Measurements from ENCODE around the gene SLC12A7. TPM values are rescaled to one million over a fixed set of nuclear protein-coding genes. Genes with fewer than 3 reads are reported as not detected.
A peak's percentile ranks its signal among the peaks of the same experiment; 100 is the strongest.

Gene SLC12A7
- total and polyA plus RNA-seq, 3 donors from 2014 or later, result 73.2 to 212 (median 168) TPM

GRCh38 chr5:1123418-1124147, 11.7 kb upstream of the SLC12A7 start:
- no peak overlapping the region for H3K4me3 ChIP-seq
- intact Hi-C loops (cut with DNase I; ENCODE audit: low total_unique reads), result no loop called here
- WGBS, 2 donors, result 70 to 74% methylated on average over 20 of the region's 20 CpGs
- TF ChIP-seq CTCF (IDR thresholded peaks at IDR 0.05), result no peak
- no peak for TF ChIP-seq POLR2A (IDR thresholded peaks at IDR 0.05)
- H3K36me3 ChIP-seq (ENCODE audit: low read depth, missing control alignments), result no peaks in the 10 kb centered on the region
- peak overlapping the region; percentile 53 to 63 for H3K27ac ChIP-seq
- H3K4me1 ChIP-seq, result peaks cover 59% of the 10 kb centered on the region
- no peaks in the 10 kb centered on the region for H3K9me3 ChIP-seq
- no peaks in the 10 kb centered on the region for H3K27me3 ChIP-seq
- no peak for DNase-seq

- no peaks in the 10 kb centered on the region for H3K27me3 ChIP-seq
- H3K4me1 ChIP-seq, result peaks cover 59% of the 10 kb centered on the region
- H3K36me3 ChIP-seq (ENCODE audit: low read depth, missing control alignments), result no peaks in the 10 kb centered on the region
- no peak overlapping the region for H3K4me3 ChIP-seq
- intact Hi-C loops (cut with DNase I; ENCODE audit: low total_unique reads), result no loop called here
- peak overlapping the region; percentile 53 to 63 for H3K27ac ChIP-seq
- TF ChIP-seq CTCF (IDR thresholded peaks at IDR 0.05) (no peak), POLR2A (IDR thresholded peaks at IDR 0.05) (no peak)
- peak; percentile 77 for DNase-seq
- WGBS, 2 donors, result 70 to 92% methylated on average over 20 to 34 of the region's 34 CpGs
- H3K9me3 ChIP-seq, result no peaks in the 10 kb centered on the region
Observed at GRCh38 chr5:1122511-1123294, 10.8 kb upstream of the SLC12A7 start.

- Histone ChIP-seq H3K4me1 (peaks cover 65% of the 10 kb centered on the region), H3K4me3 (no peak overlapping the region), H3K27ac (peak overlapping the region; percentile 53 to 63), H3K27me3 (no peaks in the 10 kb centered on the region), H3K36me3 (ENCODE audit: low read depth, missing control alignments) (no peaks in the 10 kb centered on the region), H3K9me3 (no peaks in the 10 kb centered on the region)
- DNase-seq, result no peak
- 75 to 90% methylated on average over 6 to 14 of the region's 14 CpGs for WGBS, 2 donors
- intact Hi-C loops (cut with DNase I; ENCODE audit: low total_unique reads), result no loop called here
- TF ChIP-seq CTCF (IDR thresholded peaks at IDR 0.05), result no peak
- no peak for TF ChIP-seq POLR2A (IDR thresholded peaks at IDR 0.05)
Observed at GRCh38 chr5:1121891-1122290, 10.0 kb upstream of the SLC12A7 start.

GRCh38 chr5:1121044-1121443, 9.2 kb upstream of the SLC12A7 start:
- 68 to 70% methylated on average over 7 to 14 of the region's 14 CpGs for WGBS, 2 donors
- DNase-seq, result no peak
- Histone ChIP-seq H3K36me3 (ENCODE audit: low read depth, missing control alignments) (no peaks in the 10 kb centered on the region), H3K9me3 (no peaks in the 10 kb centered on the region), H3K4me1 (peaks cover 74% of the 10 kb centered on the region), H3K4me3 (no peak overlapping the region), H3K27ac (peak overlapping the region in 1 of 2 donors; percentile 6), H3K27me3 (no peaks in the 10 kb centered on the region)
- intact Hi-C loops (cut with DNase I; ENCODE audit: low total_unique reads), result no loop called here
- no peak for TF ChIP-seq POLR2A (IDR thresholded peaks at IDR 0.05)
- no peak for TF ChIP-seq CTCF (IDR thresholded peaks at IDR 0.05)

Measured in testis (tissue), 3 donors.